SU-DHL-6 (cell line): ENCODE measurements around the gene MYPOP.

Experiments used
- H2AFZ ChIP-seq: fragments of 200-600 bp; sonication (generic); 2 replicates; pipeline ENCODE4 v1.6.1; 2014; ENCODE audit warnings: low read depth, mild to moderate bottlenecking, moderate library complexity, mixed read lengths, antibody characterized with exemption, low read length; ENCODE audit not compliant: severe bottlenecking
- H3F3A ChIP-seq: fragments of 200-600 bp; shearing (Covaris generic); 2 replicates; pipeline ENCODE4 v1.6.0; 2016; ENCODE audit warnings: antibody characterized with exemption, mild to moderate bottlenecking; ENCODE audit not compliant: insufficient read depth
- H3K27ac ChIP-seq: fragments of 200-600 bp; sonication (generic); 2 replicates; pipeline ENCODE4 v1.5.1; 2016; ENCODE audit warnings: low read depth, mild to moderate bottlenecking, low read length, moderate library complexity, mixed read lengths
- H3K27me3 ChIP-seq: fragments of 200-600 bp; sonication (generic), shearing (Covaris generic); 2 replicates; pipeline ENCODE4 v1.6.0; 2014; ENCODE audit warnings: mild to moderate bottlenecking, low read length
- H3K36me3 ChIP-seq: fragments of 200-600 bp; sonication (generic); 2 replicates; pipeline ENCODE4 v1.6.1; 2014; ENCODE audit warnings: mild to moderate bottlenecking, low read length, mixed read lengths
- H3K4me2 ChIP-seq: fragments of 300-600, 200-600 bp; shearing (Covaris generic), sonication (generic); 2 replicates; pipeline ENCODE4 v1.6.0; 2014; ENCODE audit warnings: low read length, low read depth, mild to moderate bottlenecking; ENCODE audit not compliant: poor library complexity, severe bottlenecking
- H3K4me3 ChIP-seq: fragments of 200-600 bp; sonication (generic); 2 replicates; pipeline ENCODE4 v1.5.1; 2014; ENCODE audit warnings: antibody characterized with exemption, low read length, mild to moderate bottlenecking, mixed read lengths; ENCODE audit not compliant: insufficient read depth, poor library complexity, severe bottlenecking
- H3K79me2 ChIP-seq: fragments of 200-600 bp; sonication (generic); 2 replicates; pipeline ENCODE4 v1.6.1; 2014; ENCODE audit warnings: mild to moderate bottlenecking, low read length, moderate library complexity; ENCODE audit not compliant: insufficient read depth
- H3K9ac ChIP-seq: fragments of 200-600 bp; sonication (generic); 2 replicates; pipeline ENCODE4 v1.7.0; 2014; ENCODE audit warnings: mild to moderate bottlenecking, low read length
- H3K9me2 ChIP-seq: fragments of 200-600 bp; sonication (generic); replicated peaks from 2 replicates; pipeline ENCODE4 v1.6.1; 2014; ENCODE audit warnings: low read length; ENCODE audit not compliant: insufficient read depth
- H3K9me3 ChIP-seq: fragments of 200-600 bp; sonication (generic); 2 replicates; pipeline ENCODE4 v1.6.1; 2014; ENCODE audit warnings: low read length, mixed read lengths; ENCODE audit not compliant: insufficient read depth
- H4K20me1 ChIP-seq: fragments of 200-600 bp; sonication (generic); 2 replicates; pipeline ENCODE4 v1.6.1; 2014; ENCODE audit warnings: low read depth, mild to moderate bottlenecking, antibody characterized with exemption, low read length, moderate library complexity, mixed read lengths
- EZH2phosphoT487 ChIP-seq: fragments of 200-600 bp; sonication (generic), shearing (Covaris generic); conservative IDR thresholded peaks from 2 replicates; pipeline ENCODE4 v1.6.1; 2018; ENCODE audit warnings: mild to moderate bottlenecking, antibody characterized with exemption, low read length, moderate library complexity, mixed read lengths
- TF ChIP-seq, protein P1 (sequence below): fragments of 200-600 bp; sonication (generic); IDR thresholded peaks from one replicate; pipeline ENCODE4 v1.5.1; 2017; ENCODE audit warnings: antibody characterized with exemption, mild to moderate bottlenecking, low read length, moderate library complexity; ENCODE audit not compliant: insufficient read depth, poor library complexity, severe bottlenecking

MYPOP gene

DNA sequence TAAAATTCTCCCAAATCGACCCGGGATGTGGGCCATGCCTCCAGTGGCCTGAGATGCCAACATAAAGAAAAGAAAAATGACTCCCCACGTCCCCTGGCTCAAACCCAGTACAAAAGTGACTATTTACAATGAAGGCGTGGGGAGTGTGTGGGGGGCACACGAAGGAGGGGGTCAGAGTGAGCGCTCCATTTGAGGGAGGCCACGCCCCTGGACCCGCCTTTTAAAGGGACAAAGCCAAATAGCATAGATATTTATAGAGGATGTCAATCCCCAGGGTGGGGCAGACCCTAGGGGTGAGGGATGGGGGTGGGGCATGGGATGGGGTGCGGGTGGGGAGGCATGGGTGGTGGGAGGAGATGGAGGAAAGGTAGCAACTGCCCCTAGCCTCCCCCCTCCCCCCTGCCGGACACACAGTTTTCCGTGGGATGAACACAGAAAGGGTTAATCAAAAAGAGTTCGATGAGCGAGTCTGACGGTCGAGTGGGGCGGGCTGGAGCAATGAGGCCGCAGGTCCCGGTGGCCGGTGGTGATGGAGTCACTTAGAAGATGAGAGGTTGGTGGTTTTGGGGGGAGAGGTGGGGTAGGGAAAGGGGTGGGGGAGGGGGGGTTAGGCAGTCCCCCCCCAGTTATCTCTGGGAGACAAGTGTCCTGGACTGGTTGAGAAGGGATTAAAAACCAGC lies 32.3 kb upstream of the MYPOP start:
- H3K4me3 ChIP-seq, result no peak overlapping the region
- H3K27me3 ChIP-seq, result no peaks in the 10 kb centered on the region
- no peaks in the 10 kb centered on the region for H3K36me3 ChIP-seq
- no peak overlapping the region for H3K27ac ChIP-seq
- no peak overlapping the region for H3K4me2 ChIP-seq
- no peaks in the 10 kb centered on the region for H3K79me2 ChIP-seq
- TF ChIP-seq EZH2phosphoT487, result no peak
- TF ChIP-seq, protein P1, sequence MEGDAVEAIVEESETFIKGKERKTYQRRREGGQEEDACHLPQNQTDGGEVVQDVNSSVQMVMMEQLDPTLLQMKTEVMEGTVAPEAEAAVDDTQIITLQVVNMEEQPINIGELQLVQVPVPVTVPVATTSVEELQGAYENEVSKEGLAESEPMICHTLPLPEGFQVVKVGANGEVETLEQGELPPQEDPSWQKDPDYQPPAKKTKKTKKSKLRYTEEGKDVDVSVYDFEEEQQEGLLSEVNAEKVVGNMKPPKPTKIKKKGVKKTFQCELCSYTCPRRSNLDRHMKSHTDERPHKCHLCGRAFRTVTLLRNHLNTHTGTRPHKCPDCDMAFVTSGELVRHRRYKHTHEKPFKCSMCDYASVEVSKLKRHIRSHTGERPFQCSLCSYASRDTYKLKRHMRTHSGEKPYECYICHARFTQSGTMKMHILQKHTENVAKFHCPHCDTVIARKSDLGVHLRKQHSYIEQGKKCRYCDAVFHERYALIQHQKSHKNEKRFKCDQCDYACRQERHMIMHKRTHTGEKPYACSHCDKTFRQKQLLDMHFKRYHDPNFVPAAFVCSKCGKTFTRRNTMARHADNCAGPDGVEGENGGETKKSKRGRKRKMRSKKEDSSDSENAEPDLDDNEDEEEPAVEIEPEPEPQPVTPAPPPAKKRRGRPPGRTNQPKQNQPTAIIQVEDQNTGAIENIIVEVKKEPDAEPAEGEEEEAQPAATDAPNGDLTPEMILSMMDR, result no peak
- H2AFZ ChIP-seq, result no peak overlapping the region
- no peaks in the 10 kb centered on the region for H3F3A ChIP-seq
- no peaks in the 10 kb centered on the region for H3K9me2 ChIP-seq
- H3K9ac ChIP-seq, result no peak overlapping the region
- H4K20me1 ChIP-seq, result no peaks in the 10 kb centered on the region
- H3K9me3 ChIP-seq, result no peaks in the 10 kb centered on the region

DNA sequence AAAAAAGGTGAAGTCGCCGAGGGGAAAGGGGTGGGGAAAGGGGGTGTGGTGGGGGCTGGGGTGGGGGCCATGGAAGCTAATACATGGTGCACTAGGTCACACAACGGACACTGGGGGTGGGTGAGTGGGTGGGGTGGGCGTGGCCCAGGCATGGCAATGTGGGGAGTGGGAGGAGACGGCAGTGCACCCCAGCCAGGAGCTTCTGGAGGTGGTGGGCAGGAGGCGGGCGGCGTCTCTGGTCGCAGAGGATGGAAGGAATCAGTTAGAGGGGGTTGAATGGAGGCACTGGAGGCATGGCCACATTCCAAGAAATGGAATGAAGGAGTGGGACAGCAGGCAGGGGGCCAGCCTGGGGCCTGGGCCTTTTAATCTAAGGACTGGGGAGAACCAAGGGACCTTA lies 31.3 kb upstream of the MYPOP start:
- Histone ChIP-seq H3K4me2 (no peak overlapping the region), H3K27ac (no peak overlapping the region), H4K20me1 (no peaks in the 10 kb centered on the region), H3F3A (no peaks in the 10 kb centered on the region), H3K36me3 (no peaks in the 10 kb centered on the region), H3K9me3 (no peaks in the 10 kb centered on the region), H3K79me2 (no peaks in the 10 kb centered on the region), H3K27me3 (no peaks in the 10 kb centered on the region), H3K9ac (no peak overlapping the region), H2AFZ (no peak overlapping the region), H3K4me3 (no peak overlapping the region), H3K9me2 (no peaks in the 10 kb centered on the region)
- no peak for TF ChIP-seq EZH2phosphoT487
- TF ChIP-seq, protein P1, result no peak

DNA sequence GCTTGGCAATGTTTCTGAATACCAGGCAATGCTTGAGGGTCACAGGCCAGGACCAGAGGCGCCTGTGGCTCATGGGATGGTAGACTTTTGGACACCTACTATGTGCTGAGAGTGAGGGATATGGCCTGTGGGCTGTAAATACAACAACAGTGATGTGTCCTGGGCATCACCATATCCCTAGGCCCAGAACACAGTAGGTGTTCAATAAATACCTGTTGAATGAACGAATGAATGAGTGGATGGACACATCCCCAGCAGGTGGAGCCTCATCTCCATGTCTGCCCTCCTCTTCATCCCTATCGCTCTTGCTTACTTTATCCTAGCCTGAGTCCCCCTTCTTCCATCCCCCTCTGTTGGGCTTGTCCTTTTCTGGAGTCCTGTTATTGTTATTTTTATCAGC lies 28.6 kb upstream of the MYPOP start:
- TF ChIP-seq EZH2phosphoT487, result no peak
- TF ChIP-seq, protein P1, result no peak

More for the DNA sequence above, 28.6 kb upstream of the MYPOP start:
- no peak overlapping the region for H2AFZ ChIP-seq
- H3K9ac ChIP-seq, result no peak overlapping the region
- H3K27ac ChIP-seq, result no peak overlapping the region
- no peaks in the 10 kb centered on the region for H3K79me2 ChIP-seq
- H3K36me3 ChIP-seq, result no peaks in the 10 kb centered on the region
- H3K4me2 ChIP-seq, result no peak overlapping the region
- H3K9me3 ChIP-seq, result no peaks in the 10 kb centered on the region
- H3F3A ChIP-seq, result no peaks in the 10 kb centered on the region
- no peak overlapping the region for H3K4me3 ChIP-seq
- H3K9me2 ChIP-seq, result no peaks in the 10 kb centered on the region
- no peaks in the 10 kb centered on the region for H3K27me3 ChIP-seq
- no peaks in the 10 kb centered on the region for H4K20me1 ChIP-seq
